MM.1S (cell line): ENCODE measurements around the gene TENM4.

Source experiments
- DNase-seq: peaks from one replicate; pipeline ENCODE4 v3.0.0-alpha.2; 2015
- H2AFZ ChIP-seq: fragments of 300-600 bp; sonication (generic); 2 replicates; pipeline ENCODE4 v1.6.0; 2016; ENCODE audit warnings: antibody characterized with exemption, low read length
- H3F3A ChIP-seq: fragments of 300-600 bp; sonication (generic); 2 replicates; pipeline ENCODE4 v1.6.1; 2016; ENCODE audit warnings: mild to moderate bottlenecking, antibody characterized with exemption, low read length, moderate library complexity, mixed read lengths; ENCODE audit not compliant: insufficient read depth
- H3K27ac ChIP-seq: fragments of 300-600 bp; sonication (generic); 2 replicates; pipeline ENCODE4 v1.5.1; 2016; ENCODE audit warnings: mild to moderate bottlenecking, low read length
- H3K27me3 ChIP-seq: fragments of 300-600 bp; sonication (generic); replicated peaks from 2 replicates; pipeline ENCODE4 v1.6.0; 2016; ENCODE audit warnings: low read length; ENCODE audit not compliant: insufficient read depth
- H3K36me3 ChIP-seq: fragments of 300-600 bp; sonication (generic); replicated peaks from 2 replicates; pipeline ENCODE4 v1.6.1; 2016; ENCODE audit warnings: mild to moderate bottlenecking, low read length, mixed read lengths; ENCODE audit not compliant: insufficient read depth
- H3K4me1 ChIP-seq: fragments of 300-600 bp; sonication (generic); 2 replicates; pipeline ENCODE4 v1.6.1; 2016; ENCODE audit warnings: low read length, mixed read lengths
- H3K4me2 ChIP-seq: fragments of 300-600 bp; sonication (generic); 2 replicates; pipeline ENCODE4 v1.6.0; 2016; ENCODE audit warnings: low read depth, low read length
- H3K4me3 ChIP-seq: fragments of 300-600 bp; sonication (generic); 2 replicates; pipeline ENCODE4 v1.5.1; 2016; ENCODE audit warnings: low read length, mixed read lengths
- H3K79me2 ChIP-seq: fragments of 300-600 bp; sonication (generic); 2 replicates; pipeline ENCODE4 v1.6.1; 2016; ENCODE audit warnings: mixed run types, low read length, mixed read lengths
- H3K9ac ChIP-seq: fragments of 300-600 bp; sonication (generic); 2 replicates; pipeline ENCODE4 v1.6.1; 2016; ENCODE audit warnings: low read length, mixed read lengths
- H3K9me2 ChIP-seq: fragments of 300-600 bp; sonication (generic); replicated peaks from 2 replicates; pipeline ENCODE4 v1.6.1; 2016; ENCODE audit warnings: mild to moderate bottlenecking, low read length, mixed read lengths; ENCODE audit not compliant: insufficient read depth
- H3K9me3 ChIP-seq: fragments of 300-600 bp; sonication (generic); replicated peaks from 2 replicates; pipeline ENCODE4 v1.6.1; 2016; ENCODE audit warnings: mild to moderate bottlenecking, low read length, mixed read lengths; ENCODE audit not compliant: insufficient read depth
- H4K20me1 ChIP-seq: fragments of 300-600 bp; sonication (generic); 2 replicates; pipeline ENCODE4 v1.6.1; 2016; ENCODE audit warnings: mild to moderate bottlenecking, low read length, moderate library complexity, mixed read lengths; ENCODE audit not compliant: insufficient read depth
- CTCF ChIP-seq: fragments of 300-600 bp; sonication (generic); IDR thresholded peaks from 2 replicates; pipeline ENCODE4 v1.5.1; 2016; ENCODE audit warnings: antibody characterized with exemption, low read length, mixed read lengths
- EZH2 ChIP-seq: fragments of 300-600 bp; sonication (generic); optimal IDR thresholded peaks from 2 replicates; pipeline ENCODE3; 2017; ENCODE audit warnings: low read depth, mild to moderate bottlenecking, antibody characterized with exemption, low read length, mixed read lengths
- EZH2phosphoT487 ChIP-seq: fragments of 300-600 bp; sonication (generic); IDR thresholded peaks from 2 replicates; pipeline ENCODE4 v1.6.1; 2018; ENCODE audit warnings: antibody characterized with exemption, low read length

Gene TENM4

GRCh38 chr11:79170321-79170720, 270.5 kb downstream of the TENM4 start:
- Histone ChIP-seq H3K79me2 (no peaks in the 10 kb centered on the region), H2AFZ (no peak overlapping the region), H4K20me1 (no peaks in the 10 kb centered on the region), H3F3A (no peaks in the 10 kb centered on the region), H3K9me2 (no peaks in the 10 kb centered on the region), H3K4me1 (no peaks in the 10 kb centered on the region), H3K4me3 (no peak overlapping the region), H3K27me3 (no peaks in the 10 kb centered on the region), H3K27ac (no peak overlapping the region), H3K36me3 (no peaks in the 10 kb centered on the region), H3K9ac (no peak overlapping the region), H3K9me3 (no peaks in the 10 kb centered on the region), H3K4me2 (no peak overlapping the region)
- DNase-seq, result no peak
- TF ChIP-seq EZH2 (no peak), EZH2phosphoT487 (no peak), CTCF (no peak)

- H3K36me3 ChIP-seq, result no peaks in the 10 kb centered on the region
- H3K9ac ChIP-seq, result no peak overlapping the region
- H3K9me3 ChIP-seq, result no peaks in the 10 kb centered on the region
- no peak overlapping the region for H2AFZ ChIP-seq
- H3K27ac ChIP-seq, result no peak overlapping the region
- H4K20me1 ChIP-seq, result no peaks in the 10 kb centered on the region
- H3K9me2 ChIP-seq, result no peaks in the 10 kb centered on the region
- H3K27me3 ChIP-seq, result no peaks in the 10 kb centered on the region
- H3F3A ChIP-seq, result no peaks in the 10 kb centered on the region
- no peak for TF ChIP-seq EZH2
- TF ChIP-seq CTCF, result no peak
- TF ChIP-seq EZH2phosphoT487, result no peak
- no peak overlapping the region for H3K4me3 ChIP-seq
- H3K79me2 ChIP-seq, result no peaks in the 10 kb centered on the region
- no peak for DNase-seq
- H3K4me1 ChIP-seq, result no peaks in the 10 kb centered on the region
- H3K4me2 ChIP-seq, result no peak overlapping the region
These were observed 272.2 kb downstream of the TENM4 start for GRCh38 chr11:79168530-79169110.

- Histone ChIP-seq H3K9ac (no peak overlapping the region), H3F3A (no peaks in the 10 kb centered on the region), H2AFZ (no peak overlapping the region), H3K4me3 (no peak overlapping the region), H3K4me2 (no peak overlapping the region), H3K79me2 (no peaks in the 10 kb centered on the region), H3K4me1 (no peaks in the 10 kb centered on the region), H3K27me3 (no peaks in the 10 kb centered on the region), H4K20me1 (no peaks in the 10 kb centered on the region), H3K27ac (no peak overlapping the region), H3K36me3 (no peaks in the 10 kb centered on the region), H3K9me3 (no peaks in the 10 kb centered on the region), H3K9me2 (no peaks in the 10 kb centered on the region)
- no peak for DNase-seq
- TF ChIP-seq EZH2, result no peak
- TF ChIP-seq CTCF, result no peak
- TF ChIP-seq EZH2phosphoT487, result no peak
These were observed 273.2 kb downstream of the TENM4 start for GRCh38 chr11:79167510-79168188.
